T47D (cell line): Measurements from ENCODE around the gene DCLRE1B.

ENCODE experiments used
- DNase-seq, 2 experiments: peaks; one replicate each; pipeline versions ENCODE4 v3.0.0 to v3.0.0-alpha.2; 2011 to 2012; ENCODE audit warnings: low read depth in 1 of 2, low spot score in 1 of 2
- JUND ChIP-seq: IDR thresholded peaks from 2 replicates; pipeline ENCODE4 v1.6.1; 2012; ENCODE audit warnings: low read depth
- in situ Hi-C: cut with HindIII; loops from 2 replicates; pipeline ENCODE4 v1.10.0; 2016; ENCODE audit warnings: low sequenced_read_pairs, low pct_unique_long_range_greater_than_20kb

The DCLRE1B gene

DNA sequence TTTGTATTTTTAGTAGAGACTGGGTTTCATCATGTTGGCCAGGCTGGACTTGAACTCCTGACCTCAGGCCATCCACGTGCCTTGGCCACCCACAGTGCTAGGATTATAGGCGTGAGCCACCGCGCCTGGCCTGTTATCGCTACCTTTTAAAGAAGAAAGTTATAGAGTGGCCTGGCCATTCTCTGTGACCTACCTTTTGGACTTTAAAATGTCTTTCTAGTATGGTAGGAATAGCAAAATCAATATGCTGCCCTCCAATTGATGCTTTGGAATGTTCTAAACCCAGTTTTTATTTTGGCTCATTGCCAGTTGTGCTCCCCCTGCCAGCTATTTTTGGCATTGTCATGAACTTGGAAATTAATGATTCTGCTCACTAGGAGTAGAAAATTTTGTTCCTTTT lies 43.9 kb downstream of the DCLRE1B start:
- DNase-seq, result no peak
- in situ Hi-C loops, result no loop called here
- TF ChIP-seq JUND, result no peak

DNA sequence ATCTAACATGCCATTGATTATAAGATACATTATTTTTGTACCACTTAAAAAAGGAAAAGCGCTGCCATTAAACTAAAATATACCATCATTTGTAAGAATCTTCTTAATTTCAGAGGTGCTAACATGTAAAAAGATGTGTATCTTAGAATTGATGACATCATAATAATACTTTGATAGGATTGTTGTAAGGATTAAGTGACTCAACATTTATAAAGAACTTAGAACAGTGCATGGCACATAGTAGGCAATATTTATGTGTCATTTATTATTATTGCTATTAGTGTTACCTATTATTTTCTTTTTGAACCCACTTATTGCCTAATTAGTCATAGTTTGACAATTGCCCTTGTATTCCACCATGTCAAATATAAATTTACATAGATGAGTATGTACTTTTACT lies 45.8 kb downstream of the DCLRE1B start:
- in situ Hi-C loops, result no loop called here
- no peak for TF ChIP-seq JUND
- no peak for DNase-seq

DNA sequence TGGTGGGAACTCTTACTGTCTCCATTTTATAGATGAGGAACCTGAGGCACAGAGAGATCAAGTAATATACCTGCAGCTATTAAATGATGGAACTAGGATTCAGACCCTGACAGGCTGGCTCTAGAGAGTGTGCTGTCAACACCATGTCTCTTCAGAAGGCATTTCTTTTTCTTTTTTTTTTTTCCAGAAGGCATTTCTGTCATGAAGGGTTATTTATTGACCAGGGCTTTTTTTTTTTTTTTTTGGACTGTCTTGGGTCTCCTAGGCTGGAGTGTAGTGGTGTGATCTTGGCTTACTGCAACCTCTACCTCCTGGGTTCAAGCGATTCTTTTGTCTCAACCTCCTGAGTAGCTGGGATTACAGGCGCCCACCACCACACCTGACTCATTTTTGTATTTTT lies 46.6 kb downstream of the DCLRE1B start:
- in situ Hi-C loops, result no loop called here
- DNase-seq, result no peak
- no peak for TF ChIP-seq JUND

DNA sequence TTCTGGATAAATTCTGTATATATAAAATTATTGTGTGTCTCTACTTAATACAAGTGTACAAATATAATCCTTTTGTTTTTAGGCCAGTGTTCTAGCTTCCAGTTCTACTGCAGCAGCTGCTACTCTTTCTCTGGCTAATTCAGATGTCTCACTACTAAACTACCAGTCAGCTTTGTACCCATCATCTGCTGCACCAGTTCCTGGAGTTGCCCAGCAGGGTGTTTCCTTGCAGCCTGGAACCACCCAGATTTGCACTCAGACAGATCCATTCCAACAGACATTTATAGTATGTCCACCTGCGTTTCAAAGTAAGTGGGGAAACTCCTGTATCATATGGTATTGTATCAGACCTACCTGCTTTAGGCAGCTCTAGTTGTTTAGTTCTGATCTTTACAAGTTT lies 52.9 kb downstream of the DCLRE1B start:
- in situ Hi-C loops, result no loop called here
- no peak for DNase-seq
- no peak for TF ChIP-seq JUND

DNA sequence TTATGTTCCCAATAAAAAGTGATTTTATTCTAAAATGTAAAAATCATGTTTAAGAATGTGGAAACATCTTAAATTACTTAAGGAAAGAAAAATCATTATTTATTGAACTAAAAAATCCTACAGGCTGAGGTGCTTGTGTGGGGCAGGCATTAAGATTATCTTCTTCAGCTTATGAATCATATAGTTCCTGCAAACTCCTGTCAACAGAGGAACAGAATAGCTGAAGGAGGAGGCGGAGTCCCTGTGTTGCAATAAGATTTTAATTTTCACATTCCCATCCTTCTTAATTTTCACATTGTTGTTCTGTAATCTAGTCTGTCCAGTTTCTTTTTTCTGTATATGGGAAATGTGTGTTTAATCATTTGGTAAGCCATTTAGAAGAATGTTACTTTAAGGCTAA lies 53.6 kb downstream of the DCLRE1B start:
- no peak for DNase-seq
- in situ Hi-C loops, result no loop called here
- TF ChIP-seq JUND, result no peak

DNA sequence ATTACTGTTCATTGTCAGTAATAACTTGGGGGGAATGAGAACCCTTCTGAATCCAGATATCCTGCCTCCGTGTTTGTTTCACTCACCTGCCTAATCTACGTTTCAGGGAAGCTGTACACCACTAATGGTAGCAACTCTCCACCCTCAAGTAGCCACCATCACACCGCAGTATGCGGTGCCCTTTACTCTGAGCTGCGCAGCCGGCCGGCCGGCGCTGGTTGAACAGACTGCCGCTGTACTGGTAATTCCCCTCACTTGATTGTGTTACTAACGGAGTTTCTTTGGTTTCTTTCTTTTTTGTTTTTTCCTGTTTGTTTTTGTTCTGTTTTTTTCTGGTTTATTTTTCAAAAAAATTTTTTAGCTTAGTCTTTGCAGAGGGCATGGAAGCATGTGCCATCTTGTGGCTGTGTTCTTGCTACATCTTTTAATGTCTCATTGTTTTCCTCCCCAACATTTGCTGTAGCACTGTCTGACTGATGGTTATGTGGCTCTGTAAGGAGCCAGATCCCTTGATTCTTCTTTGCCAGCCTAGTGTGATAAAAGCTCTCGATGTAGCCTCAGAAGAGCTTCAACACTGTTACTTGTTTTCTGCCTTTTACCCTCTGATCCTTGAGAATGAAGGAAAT lies 58.3 kb downstream of the DCLRE1B start:
- no peak for TF ChIP-seq JUND
- in situ Hi-C loops, result no loop called here
- DNase-seq, result no peak
